ENCODE results near the gene SH2D6.
"Not testable (repeated sequence)": the region's sequence is repeated elsewhere in the genome, so short reads cannot be mapped to it uniquely, and the experiment has no call there.

Gene SH2D6

DNA sequence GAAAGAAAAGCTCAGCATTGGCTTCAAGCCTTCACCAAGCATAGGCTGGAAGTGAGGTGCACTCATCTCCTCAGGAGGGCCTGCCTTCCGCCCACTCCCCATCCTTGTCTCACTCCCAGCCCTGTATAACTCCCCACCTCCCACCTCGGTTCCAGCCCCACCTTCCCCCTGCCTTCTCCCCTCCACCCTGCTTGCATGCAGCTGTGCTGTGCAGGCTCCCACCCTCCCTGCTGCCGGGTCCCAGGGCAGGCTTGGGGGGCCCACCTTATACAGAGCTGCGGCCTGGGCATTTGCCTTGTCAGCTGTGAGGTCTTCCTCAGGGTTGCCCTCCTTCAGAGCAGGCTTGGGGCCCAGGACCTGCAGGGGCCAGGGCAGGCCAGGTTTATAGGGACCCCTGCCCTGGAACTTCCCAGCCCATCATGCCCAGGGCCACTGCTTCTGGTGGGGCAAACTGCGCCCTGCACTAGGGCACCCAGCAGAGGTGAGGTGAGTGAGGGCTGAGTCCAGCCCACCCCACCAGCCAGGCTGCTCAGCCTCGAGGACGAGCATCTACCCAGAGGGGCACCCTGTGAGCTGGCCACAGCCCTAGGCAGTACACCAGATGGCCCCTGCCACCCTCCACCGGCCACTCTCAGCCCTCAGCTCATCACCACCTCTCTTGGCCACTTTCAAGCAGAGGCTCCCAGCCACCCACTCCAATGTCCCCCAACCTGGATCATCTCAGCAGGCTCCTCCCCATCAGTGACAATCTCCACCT is 19.9 kb upstream of the SH2D6 start:
- no peak for DNase-seq

DNA sequence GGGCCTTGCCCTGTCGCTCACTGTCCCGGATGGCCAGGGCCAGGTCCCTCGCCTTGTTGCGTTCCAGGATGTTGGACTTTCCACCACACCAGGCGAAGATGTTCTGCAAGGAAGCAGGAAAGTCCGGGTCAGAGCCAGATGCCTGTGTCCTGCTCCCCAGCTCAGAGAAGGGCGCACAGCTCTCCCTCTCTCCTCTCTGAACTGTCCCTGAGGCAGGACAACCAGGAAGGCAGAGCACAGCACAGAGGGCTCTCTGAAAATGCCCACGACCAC is 19.4 kb upstream of the SH2D6 start:
- no peak for DNase-seq

DNA sequence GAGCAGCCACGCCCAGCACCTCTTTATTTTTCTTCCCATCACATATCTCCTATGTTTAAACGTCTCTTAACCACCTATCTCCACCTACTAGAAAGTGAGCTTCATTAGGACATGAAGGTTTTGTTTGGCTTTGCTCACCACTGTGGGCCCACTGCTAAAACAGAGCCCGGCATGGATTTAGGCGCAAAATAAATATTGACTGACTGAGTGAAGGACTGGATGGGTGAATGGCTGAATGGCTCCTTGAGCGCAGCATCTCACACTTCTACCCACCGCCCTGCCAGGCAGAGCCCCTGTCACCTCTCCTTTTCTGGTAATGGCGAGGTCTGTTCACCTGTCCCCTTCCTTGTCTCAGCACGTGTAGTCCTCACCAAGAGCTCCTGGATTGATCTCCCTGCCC is 18.5 kb upstream of the SH2D6 start:
- no peak for DNase-seq

DNA sequence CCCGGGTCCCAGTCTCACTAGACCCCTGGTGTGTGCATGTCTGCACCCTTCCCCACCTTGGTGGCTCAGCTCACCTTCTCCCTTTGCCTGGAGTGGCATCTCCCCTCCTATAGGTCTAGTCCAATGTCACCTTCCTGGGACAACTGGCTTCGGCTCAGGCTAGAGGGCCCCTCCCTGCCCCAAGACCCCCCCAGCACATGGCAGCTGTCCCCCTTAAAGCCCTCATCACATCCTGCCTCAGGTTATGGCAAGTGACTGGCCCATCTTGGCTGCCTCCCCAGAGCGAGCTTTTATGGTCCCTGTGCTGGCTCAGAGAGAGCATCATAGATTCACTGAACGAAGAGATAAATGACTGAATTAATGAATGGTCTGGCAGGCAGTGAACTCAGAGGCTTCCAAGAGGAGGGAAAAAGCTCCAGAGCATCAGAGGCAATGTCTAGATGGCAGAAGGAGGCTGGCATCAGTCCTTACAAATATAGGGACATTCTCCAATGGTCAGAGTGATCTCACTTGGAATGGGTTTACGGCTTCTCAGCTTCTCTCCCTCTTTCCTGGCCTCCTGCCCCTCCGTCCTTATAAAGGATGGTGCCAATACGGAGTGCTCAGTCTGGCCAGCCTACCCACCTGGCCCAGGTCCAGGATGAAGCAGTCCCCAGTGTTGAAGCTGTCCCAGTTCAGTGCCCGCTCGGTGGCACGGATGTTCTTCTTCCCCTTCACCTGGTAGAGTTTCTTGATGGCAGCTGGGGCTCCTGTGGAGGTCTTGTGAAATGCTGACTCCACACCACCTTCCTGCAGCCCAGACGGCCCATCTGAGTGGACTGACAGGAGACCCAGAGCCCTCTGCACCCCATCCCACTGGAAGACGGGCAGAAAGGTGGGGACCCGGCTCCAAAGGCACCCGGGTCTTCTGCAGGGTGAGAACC is 17.7 kb upstream of the SH2D6 start:
- DNase-seq: peak in 8 of 51 donors; percentile 13 to 32 (median 18)

DNA sequence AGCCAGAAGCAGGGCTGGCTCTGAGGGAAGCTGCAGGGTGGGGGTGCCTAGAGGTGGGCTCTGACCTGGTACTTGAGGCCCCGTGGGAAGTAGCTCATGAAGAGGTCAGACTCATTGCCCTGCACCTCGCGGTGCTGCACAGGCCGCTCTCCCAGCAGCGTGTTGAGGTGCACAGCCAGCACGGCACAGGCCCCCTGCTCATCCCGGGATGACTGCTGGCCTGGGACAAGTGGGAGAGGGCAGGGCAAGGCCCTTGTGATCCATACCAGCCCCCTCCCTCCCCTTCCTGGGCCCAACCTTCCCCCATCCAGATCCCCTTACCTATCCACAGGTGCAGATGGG is 17.1 kb upstream of the SH2D6 start:
- no peak for DNase-seq

DNA sequence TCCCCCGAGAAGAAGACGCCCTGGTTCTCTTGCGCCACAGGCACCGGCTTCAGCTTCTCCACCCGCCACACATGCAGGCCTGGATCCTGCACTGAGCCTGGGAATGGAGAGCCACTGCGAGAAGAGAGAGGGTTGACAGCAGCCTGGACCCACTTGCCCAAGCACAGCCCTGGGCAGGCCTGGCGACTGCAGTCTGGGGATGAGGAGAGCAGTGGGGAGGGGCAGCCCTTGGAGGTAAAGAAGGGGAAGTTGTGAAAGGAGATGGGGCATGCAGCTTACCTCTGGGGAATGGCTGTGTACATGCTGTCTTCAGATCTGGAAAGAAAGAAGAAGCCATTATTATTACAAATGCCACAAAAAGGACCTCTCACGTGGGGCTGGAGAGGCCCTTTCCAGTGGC is 16.7 kb upstream of the SH2D6 start:
- no peak for DNase-seq

DNA sequence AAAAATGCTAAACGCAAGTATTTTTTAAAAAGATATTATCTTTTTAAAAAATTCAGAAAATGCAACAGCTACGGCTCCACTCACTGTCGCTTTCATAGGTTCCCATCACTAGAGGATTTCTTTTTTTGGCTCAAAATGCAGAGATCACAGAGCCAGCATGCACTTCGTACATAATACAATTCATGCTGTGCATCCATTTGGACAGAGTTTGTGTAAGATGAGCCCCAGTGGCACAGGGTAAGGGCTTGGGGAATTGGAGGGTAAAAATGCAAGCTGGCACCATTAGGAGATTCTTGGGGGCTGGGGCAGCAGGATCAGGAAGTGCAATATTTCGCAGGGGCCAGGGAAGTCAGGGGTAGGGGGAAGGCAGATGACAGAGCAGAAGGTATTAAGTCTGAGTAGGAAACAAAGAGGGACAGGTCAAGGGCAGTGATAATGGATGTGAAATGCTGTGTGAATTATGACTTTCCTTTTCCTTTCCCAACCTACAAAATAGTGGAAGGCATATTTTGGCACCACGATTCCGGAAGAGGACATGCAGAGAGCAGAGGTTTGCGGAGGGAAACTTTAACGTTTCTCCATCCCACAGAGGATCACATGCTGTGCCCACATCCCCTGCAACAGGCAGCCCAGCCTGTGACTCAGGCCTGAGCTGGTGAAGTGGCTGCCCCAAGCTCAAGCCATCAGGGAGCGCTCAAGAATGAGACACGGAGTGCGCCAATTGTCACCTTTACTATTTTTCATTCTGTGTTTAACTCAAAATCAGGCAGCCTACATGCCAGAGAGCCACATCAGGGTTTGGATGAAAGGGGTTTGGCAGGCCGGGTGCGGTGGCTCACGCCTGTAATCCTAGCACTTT is 13.1 kb upstream of the SH2D6 start:
- peak in 16 of 51 donors; percentile 3 to 45 (median 20) for DNase-seq

DNA sequence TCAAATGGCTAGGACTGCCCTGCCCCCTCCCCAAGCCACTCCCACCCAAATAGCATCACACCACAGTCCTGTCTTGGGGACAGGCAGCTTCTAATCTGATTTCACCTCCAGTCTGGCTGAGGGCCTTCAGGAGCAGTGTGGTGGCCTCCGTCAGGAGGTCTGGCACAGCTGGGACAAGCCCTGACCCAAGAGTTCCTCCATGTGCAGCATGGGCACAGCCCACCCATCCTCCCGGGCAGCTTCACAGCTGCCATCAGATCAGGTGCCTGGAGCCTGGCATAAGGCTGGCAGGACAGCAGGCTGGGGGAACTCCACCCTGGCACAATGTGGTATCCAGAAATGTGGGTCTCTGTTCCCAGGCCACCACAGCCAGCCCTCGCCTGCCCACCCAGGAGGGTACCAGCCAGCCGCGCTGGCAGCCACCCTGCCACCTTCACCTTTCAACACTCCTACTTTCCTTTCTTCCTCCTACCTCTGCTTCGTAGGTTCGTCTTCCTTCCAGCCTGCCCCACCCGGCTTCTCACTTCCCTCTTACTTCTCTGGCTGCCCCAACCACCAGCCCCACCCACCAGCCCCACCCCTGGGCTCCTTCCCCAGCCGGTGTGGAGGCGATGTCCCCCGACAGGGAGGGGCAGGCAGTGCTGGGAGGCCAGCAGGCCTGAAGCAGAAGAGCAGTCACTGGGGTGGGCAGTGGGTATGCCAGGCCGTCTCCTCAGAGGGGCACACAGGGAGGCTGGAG is 8.5 kb upstream of the SH2D6 start, which contains the start of gene CAPG:
Gene CAPG (minus strand): TSS at position 522 of the 739 bp plus-strand sequence. CDS start 8,221 bp downstream, outside the sequence.
- peak in 5 of 51 donors; percentile 15 to 33 (median 28) for DNase-seq

DNA sequence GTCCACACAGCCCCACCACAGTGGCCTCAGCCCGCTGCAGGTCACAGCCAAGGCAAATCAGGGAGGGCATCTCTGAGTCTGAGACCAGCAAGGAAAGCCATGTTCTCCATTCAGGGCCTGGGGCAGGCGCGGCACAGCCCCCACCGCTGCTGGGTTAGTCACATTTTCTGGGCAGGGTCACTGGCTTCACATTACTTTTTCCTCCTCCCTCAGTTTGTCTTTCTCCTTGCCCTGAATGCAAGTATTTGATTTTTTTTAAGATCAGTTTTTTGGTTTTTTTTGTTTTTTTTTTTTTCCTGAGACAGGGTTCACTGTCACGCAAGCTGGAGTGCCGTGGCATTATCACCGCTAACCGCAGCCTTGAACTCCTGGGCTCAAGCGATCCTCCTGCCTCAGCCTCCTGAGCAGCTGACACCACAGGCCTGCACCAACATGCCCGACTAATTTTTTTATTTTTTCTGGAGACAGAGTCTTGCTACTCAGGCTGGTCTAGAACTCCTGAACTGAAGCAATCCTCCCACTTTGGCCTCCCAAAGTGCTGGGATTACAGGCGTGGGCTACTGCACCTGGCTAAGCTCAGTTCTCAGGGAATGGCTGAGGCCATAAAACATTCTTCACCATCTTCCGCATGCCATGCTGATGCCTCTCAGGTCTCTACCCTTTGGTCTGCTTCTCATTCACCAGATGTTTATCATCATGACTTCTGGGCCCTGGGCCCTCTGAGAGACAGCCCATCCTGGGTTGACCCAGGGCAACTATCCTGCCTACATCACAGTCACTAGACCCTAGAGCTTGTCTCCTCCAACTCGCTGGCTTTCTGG is 7.7 kb upstream of the SH2D6 start:
- no peak for DNase-seq

DNA sequence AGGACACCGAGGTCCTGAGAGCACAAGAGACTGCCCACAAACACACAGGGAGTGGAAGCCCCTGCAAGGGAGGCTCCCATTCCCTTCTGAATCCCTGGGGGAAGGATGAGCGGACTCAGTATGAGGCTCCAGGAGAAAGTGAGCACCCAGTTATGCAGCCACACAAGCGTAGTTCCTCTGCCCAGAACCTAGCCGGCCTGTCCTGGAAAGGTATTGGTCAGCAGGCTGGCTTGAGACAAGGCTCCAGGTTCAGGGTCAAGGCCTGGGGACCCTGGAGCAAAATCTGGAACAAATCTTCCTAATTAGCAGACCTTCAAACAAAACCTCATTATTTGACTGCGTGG is 7.1 kb upstream of the SH2D6 start:
- DNase-seq: no peak

DNA sequence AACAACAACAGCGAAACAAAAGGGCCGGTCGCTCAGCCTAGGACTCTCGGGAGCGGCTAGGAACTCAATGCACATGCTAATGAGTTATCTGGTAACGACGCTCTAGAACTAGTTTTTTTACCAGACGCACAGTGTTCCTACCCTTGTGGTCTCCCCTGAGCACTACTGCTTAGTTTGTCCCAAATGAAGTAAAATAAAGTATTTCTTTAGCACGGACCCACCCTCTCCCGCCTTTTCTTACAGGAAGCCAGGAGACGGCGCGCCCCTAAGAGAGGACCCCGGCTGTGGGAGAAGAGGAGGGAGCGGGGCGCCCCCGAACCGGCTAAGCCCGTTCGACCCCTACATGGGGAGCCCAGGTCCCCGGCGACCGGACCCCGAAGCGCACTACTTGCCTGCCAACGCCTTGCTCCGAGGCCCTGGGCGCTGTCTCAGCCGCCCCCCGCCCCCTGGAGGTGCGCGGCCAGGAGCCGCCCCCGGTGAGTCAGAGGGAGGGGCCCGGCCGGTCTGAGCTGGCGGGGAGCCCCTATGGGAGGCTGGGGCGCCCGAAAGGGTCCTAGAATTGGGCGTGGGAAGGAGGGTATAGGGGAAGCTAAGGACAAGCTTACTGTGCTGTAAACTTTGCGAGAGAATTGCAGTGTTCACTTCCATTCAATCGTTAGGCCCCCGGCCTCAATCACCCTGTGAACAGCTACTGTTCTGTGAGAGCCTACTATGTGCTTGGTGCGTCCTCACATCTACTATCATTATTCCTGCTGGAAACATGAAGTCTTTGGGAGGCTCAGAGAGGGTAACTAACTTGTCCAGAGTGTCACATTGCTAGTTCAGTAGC is 4.7 kb upstream of the SH2D6 start:
- peak in 7 of 51 donors; percentile 9 to 45 (median 12) for DNase-seq

DNA sequence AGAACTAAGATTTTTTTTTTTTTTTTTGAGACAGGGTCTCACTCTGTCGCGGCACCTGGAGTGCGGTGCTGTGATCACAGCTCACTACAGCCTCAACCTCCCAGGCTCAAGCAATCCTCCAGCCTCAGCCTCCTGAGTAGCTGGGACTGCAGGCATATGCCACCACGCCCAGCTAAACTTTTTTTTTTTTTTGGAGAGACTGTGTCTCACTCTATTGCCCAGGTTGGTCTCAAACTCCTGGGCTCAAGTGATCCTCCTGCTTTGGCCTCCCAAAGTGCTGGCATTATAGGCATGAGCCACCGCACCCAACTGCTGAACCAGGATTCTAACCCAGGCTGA is 4.1 kb upstream of the SH2D6 start:
- DNase-seq: not testable (repeated sequence)

DNA sequence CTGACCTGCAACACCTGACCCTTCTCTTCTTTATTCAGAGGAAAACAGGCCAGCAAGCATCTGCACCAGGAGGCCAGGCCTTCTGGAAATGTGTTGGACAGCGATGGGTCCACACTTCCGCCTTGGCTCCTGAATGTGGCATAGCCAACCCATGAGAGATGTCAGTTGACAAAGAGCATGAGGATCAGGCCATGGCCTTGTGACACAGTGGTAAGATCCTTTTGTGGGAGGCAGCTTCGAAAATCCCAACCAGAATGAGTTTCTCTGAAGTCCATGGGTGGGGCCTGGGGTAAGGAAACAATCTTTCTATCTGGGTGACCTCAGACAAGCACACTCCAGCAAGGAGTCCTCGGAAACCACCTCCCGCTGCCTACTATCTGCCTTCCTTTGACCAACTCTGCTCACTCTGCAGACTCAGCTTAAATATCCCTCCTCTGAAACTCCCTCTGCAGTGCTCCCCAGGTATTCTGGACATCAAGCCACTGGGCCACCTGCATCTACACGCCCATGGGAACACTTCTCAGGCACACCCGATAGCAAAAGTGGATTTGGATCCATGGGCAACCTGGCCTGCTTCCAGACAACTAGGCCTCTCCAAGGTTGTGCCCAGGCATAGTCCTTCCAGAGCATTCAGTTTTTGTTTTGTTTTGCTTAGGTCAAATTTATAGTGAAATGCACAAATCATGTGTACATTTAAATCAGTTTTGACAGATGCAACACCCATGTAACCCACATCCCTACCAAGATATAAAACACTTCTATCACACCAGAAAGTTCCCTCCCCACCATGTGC is 3.6 kb upstream of the SH2D6 start:
- DNase-seq: no peak

DNA sequence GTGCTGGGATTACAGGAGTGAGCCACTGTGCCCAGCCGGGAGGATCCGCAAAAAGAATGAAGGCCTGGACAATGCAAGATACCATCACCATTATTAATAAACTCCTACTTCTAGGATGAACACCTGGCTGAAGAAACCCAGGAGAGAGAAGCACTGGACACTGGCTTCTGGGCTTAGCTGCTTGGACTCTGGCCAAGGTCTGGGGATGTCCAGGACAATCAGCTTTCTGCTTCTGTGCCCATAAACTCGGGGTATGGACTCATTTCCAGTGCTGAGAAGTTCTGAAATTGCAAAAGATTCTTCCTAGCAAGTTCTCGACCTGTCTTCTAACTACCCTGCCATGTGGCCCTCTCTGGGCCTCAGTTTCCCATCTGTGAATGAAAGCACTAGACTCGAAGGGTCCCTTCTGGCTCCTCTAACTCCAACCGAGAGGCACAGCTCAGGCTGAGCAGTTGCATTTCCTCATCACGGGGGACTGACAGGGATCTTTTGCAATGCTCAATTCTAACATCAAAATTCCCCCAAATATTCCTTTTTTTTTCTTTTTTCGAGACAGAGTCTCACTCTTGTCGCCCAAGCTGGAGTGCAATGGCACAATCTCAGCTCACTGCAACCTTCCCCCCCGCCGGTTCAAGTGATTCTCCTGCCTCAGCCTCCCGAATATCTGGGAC is 2.4 kb upstream of the SH2D6 start:
- DNase-seq: no peak

DNA sequence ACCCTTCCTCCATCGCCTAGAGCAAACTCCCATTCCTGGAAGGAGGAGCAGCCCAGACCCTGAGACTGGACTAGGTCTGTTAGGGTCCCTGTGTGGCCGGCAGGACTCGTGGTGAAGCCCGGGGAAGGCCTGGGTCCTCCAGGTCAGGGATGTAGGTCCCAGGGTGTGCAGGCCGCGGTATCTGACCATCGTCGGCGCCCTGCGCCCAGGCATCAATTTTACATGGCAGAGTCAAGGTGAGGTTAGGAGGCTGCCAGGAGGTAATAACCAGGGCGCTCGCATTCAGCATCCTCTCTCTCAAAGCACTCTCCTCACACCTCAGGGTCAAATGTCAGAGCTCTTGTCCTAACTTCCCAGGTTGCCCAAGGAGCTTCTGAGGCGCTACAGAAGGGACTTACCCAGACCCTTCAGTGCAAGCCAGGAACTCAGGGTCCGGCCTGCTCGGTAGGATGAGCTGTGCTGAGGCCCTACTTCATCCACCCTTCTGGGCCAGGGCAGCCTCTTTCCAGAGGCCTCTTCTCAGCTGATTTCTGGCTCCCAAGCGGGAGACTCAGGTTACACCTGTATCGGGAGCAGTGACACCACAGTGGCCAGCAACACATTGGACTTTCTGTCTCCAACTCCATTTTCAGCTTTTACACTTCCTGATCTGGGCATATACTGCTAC is 628 bp downstream of the SH2D6 start:
- DNase-seq: no peak

DNA sequence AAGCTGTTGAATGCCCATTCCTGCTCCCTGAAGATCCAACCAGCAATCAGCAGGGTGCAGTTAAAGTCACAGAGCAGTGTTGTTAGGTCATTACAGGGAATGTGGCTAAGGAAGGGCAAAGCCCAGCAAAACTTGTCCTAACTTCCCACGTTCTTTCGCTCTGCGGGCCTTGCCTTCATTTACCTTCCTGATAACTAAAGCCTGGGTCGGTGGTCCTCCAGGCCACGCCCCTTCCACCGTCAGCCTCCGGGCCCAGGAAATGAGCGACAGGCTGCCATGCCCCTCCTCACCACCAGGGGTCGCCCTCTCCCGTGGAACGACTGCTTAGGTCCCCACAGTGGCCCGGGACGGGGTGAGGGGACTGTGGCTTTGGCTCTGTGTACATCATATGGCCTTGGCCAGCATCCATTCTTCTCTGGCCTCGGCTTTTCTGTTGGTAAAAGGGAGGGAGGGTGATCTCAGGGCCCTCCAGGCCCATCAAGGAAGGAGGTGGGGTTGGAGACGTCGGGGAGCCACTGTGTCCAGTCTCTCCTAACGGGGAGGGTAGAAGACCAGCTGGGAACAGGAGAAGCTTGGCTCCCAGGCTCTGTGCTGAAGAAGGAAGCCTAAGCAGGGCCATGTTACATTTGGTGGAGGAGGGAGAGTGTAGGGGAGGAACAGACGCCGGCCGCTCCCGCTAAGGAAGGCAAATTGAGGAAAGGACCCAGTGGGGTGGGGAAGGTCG is 2.2 kb downstream of the SH2D6 start:
- peak; percentile 49 to 96 (median 85) for DNase-seq

All from hypothalamus (tissue), 51 donors.